Testis (tissue), 2 donors: ENCODE measurements around the gene SSTR5.

Source experiments
- CTCF ChIP-seq, 3 experiments: fragments of 450-650 bp in 2 of 3; fragments of 200-600 bp in 1 of 3; sonication (generic) in 1 of 3; IDR thresholded peaks; one replicate each; pipeline ENCODE4 v1.5.1; 2016 to 2019; ENCODE audit warnings: antibody characterized with exemption in 3 of 3, mild to moderate bottlenecking in 2 of 3, moderate library complexity in 1 of 3
- POLR2A ChIP-seq: fragments of 450-650 bp; IDR thresholded peaks from one replicate; pipeline ENCODE4 v1.6.1; 2017; ENCODE audit warnings: antibody characterized with exemption, mild to moderate bottlenecking, moderate library complexity

DNA sequence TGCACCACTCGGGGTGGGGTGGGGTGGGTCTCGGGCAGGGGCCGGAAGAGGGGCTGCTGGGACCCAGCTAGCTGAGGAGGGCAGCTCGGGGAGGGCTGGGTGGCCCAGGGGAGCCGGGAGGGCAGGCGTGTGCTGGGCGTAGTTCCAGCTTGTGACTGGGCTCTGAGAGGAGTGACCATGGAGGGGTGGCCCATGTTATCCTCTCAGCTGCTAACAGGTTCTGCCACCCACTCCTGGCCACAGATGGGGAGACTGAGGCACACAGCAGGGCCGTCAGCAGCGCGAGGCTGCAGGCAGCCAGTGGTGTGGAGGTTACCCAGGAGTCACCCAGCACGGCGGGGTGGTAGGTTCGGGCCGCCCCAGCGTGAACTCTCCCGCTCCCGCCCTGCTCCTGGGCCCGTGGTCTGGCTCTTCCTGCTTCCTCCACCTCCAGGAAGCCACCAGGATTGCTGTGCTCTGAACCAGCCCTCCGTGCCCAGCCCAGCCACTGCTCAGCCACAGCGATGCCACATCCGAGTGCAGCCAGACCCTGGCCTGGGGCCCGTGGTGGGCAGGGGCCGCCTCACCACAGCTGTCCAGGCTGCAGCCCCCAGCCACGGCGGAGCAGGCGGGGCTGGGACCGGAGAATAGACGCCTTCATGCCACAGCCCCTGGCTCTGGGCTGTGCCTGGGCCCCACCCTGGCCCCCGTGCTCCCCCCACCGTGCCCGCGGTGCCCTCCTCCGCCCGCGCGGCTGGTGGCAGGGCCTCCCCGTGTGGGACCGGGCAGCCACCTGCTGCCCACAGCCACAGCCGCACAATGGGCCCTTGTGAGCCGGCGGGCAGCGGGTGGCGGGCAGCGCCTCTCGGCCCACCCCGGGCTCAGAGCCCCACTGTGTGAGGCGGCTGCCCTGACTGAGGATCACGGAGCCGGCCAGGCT lies 26.3 kb upstream of the SSTR5 start:
- TF ChIP-seq CTCF (IDR thresholded peaks at IDR 0.05): no peak
- no peak for TF ChIP-seq POLR2A
